Vagina (tissue), 2 donors: Measurements from ENCODE around the gene YDJC.

Experiments used
- CTCF ChIP-seq, 3 experiments: fragments of 450-650 bp in 2 of 3; fragments of 200-600 bp in 1 of 3; sonication (generic) in 1 of 3; IDR thresholded peaks; one replicate each; pipeline ENCODE4 v1.5.1; 2017 to 2019; ENCODE audit warnings: antibody characterized with exemption in 3 of 3, mild to moderate bottlenecking in 2 of 3, moderate library complexity in 2 of 3
- POLR2A ChIP-seq, 2 donors: fragments of 450-650 bp; IDR thresholded peaks; one replicate each; pipeline ENCODE4 v1.6.1; 2017; ENCODE audit warnings: antibody characterized with exemption in 2 of 2, mild to moderate bottlenecking in 2 of 2, moderate library complexity in 2 of 2
- POLR2AphosphoS5 ChIP-seq, 2 donors: sonication (generic); formaldehyde crosslinking; IDR thresholded peaks; one replicate each; pipeline ENCODE4 v1.9.0; 2017; ENCODE audit warnings: antibody characterized with exemption in 2 of 2, mild to moderate bottlenecking in 2 of 2, low read depth in 1 of 2; ENCODE audit not compliant: insufficient read depth in 1 of 2

- TF ChIP-seq CTCF (IDR thresholded peaks at IDR 0.05) (no peak), POLR2A (IDR thresholded peaks at IDR 0.05) (no peak), POLR2AphosphoS5 (IDR thresholded peaks at IDR 0.05; ENCODE audit: insufficient read depth in 1 of 2, low read depth in 1 of 2) (no peak)
Observed at GRCh38 chr22:21651521-21652009, 21.7 kb upstream of the YDJC start.
